HEK293 (cell line): ENCODE data around the gene WNT2.

ENCODE experiments used
- CTCF ChIA-PET: fragments of 350-600 bp; formaldehyde crosslinking; extraction: SDS; loops from one replicate; lab custom pipeline; 2021; ENCODE audit warnings: antibody characterized with exemption; lab: Yijun Ruan, JAX
- POLR2A ChIA-PET: fragments of 300-600 bp; formaldehyde crosslinking; extraction: SDS; loops from one replicate; lab custom pipeline; 2020; ENCODE audit warnings: antibody characterized with exemption, inconsistent platforms; lab: Yijun Ruan, JAX
- H3K27ac ChIP-seq: fragments of 200-500 bp; sonication (Bioruptor generic); 2 replicates; pipeline ENCODE4 v1.5.1; 2014; ENCODE audit warnings: low read depth, low read length, control low read depth, inconsistent platforms; ENCODE audit errors: extremely low read depth
- H3K36me3 ChIP-seq, 2 experiments: fragments of 200-500 bp in 1 of 2; sonication (Bioruptor generic) in 1 of 2; 1 replicate in 1 of 2; 2 replicates in 1 of 2; pipeline ENCODE4 v1.5.1; 2014 to 2017; ENCODE audit warnings: inconsistent platforms in 2 of 2, low read length in 2 of 2; ENCODE audit not compliant: control insufficient read depth in 2 of 2, insufficient read depth in 1 of 2
- H3K4me1 ChIP-seq: fragments of 200-500 bp; sonication (Bioruptor generic); 2 replicates; pipeline ENCODE4 v1.5.1; 2014; ENCODE audit warnings: mild to moderate bottlenecking, low read length, inconsistent platforms; ENCODE audit not compliant: control insufficient read depth, insufficient read depth
- H3K4me3 ChIP-seq: 2 replicates; pipeline ENCODE4 v1.5.1; 2011; ENCODE audit warnings: low read depth, mild to moderate bottlenecking, control low read depth, low read length, moderate library complexity
- H3K9me3 ChIP-seq: fragments of 200-500 bp; sonication (Bioruptor generic); 2 replicates; pipeline ENCODE4 v1.5.1; 2014; ENCODE audit warnings: low read depth, low read length, inconsistent platforms; ENCODE audit not compliant: control insufficient read depth, insufficient read depth
- BCL11B ChIP-seq: fragments of 450-650 bp; formaldehyde crosslinking; IDR thresholded peaks from 2 replicates; pipeline ENCODE4 v1.5.1; 2016; ENCODE audit warnings: low read depth, missing biosample characterization, missing genetic modification characterization
- EGR2 ChIP-seq: fragments of 450-650 bp; formaldehyde crosslinking; IDR thresholded peaks from 2 replicates; pipeline ENCODE4 v1.5.1; 2016; ENCODE audit warnings: low read depth, missing biosample characterization, missing genetic modification characterization
- GFI1B ChIP-seq: fragments of 450-650 bp; formaldehyde crosslinking; IDR thresholded peaks from 2 replicates; pipeline ENCODE4 v1.5.1; 2016; ENCODE audit warnings: missing biosample characterization, missing genetic modification characterization
- HOXA7 ChIP-seq: sonication (generic); formaldehyde crosslinking; IDR thresholded peaks from 2 replicates; pipeline ENCODE4 v1.8.1; 2022; ENCODE audit warnings: missing genetic modification reagents, borderline replicate concordance
- OSR2 ChIP-seq: fragments of 450-650 bp; formaldehyde crosslinking; IDR thresholded peaks from 2 replicates; pipeline ENCODE4 v1.5.1; 2016; ENCODE audit warnings: missing biosample characterization, missing genetic modification characterization
- PRDM1 ChIP-seq: fragments of 450-650 bp; formaldehyde crosslinking; IDR thresholded peaks from 2 replicates; pipeline ENCODE4; 2016; ENCODE audit warnings: missing biosample characterization, missing genetic modification characterization
- REPIN1 ChIP-seq: fragments of 450-650 bp; formaldehyde crosslinking; IDR thresholded peaks from 2 replicates; pipeline ENCODE4 v1.5.1; 2017; ENCODE audit warnings: missing biosample characterization, missing genetic modification characterization, low read depth
- SCRT1 ChIP-seq: fragments of 450-650 bp; formaldehyde crosslinking; IDR thresholded peaks from 2 replicates; pipeline ENCODE4 v1.5.1; 2016; ENCODE audit warnings: missing biosample characterization, missing genetic modification characterization, borderline replicate concordance
- TSHZ1 ChIP-seq: fragments of 450-650 bp; formaldehyde crosslinking; IDR thresholded peaks from 2 replicates; pipeline ENCODE4 v1.5.1; 2016; ENCODE audit warnings: missing biosample characterization, missing genetic modification characterization, borderline replicate concordance
- YY2 ChIP-seq: fragments of 450-650 bp; formaldehyde crosslinking; IDR thresholded peaks from 2 replicates; pipeline ENCODE4 v1.5.1; 2016; ENCODE audit warnings: missing biosample characterization, missing genetic modification characterization
- ZBTB48 ChIP-seq: fragments of 450-650 bp; formaldehyde crosslinking; IDR thresholded peaks from 2 replicates; pipeline ENCODE4 v1.5.1; 2016; ENCODE audit warnings: missing biosample characterization, missing genetic modification characterization
- ZBTB6 ChIP-seq: fragments of 450-650 bp; formaldehyde crosslinking; IDR thresholded peaks from 2 replicates; pipeline ENCODE4 v1.5.1; 2017; ENCODE audit warnings: missing biosample characterization, missing genetic modification characterization
- ZBTB8A ChIP-seq: fragments of 450-650 bp; formaldehyde crosslinking; IDR thresholded peaks from 2 replicates; pipeline ENCODE4 v1.5.1; 2016; ENCODE audit warnings: missing biosample characterization, missing genetic modification characterization
- ZEB2 ChIP-seq: fragments of 450-650 bp; formaldehyde crosslinking; IDR thresholded peaks from 2 replicates; pipeline ENCODE4 v1.5.1; 2016; ENCODE audit warnings: missing biosample characterization, missing genetic modification characterization
- ZIC2 ChIP-seq: fragments of 450-650 bp; formaldehyde crosslinking; IDR thresholded peaks from 2 replicates; pipeline ENCODE4 v1.5.1; 2016; ENCODE audit warnings: missing biosample characterization, missing genetic modification characterization
- ZNF121 ChIP-seq: fragments of 450-650 bp; formaldehyde crosslinking; IDR thresholded peaks from 2 replicates; pipeline ENCODE4 v1.5.1; 2016; ENCODE audit warnings: missing biosample characterization, missing genetic modification characterization
- ZNF169 ChIP-seq: fragments of 450-650 bp; formaldehyde crosslinking; IDR thresholded peaks from 2 replicates; pipeline ENCODE4 v1.5.1; 2016; ENCODE audit warnings: missing biosample characterization, missing genetic modification characterization
- ZNF19 ChIP-seq: fragments of 450-650 bp; formaldehyde crosslinking; IDR thresholded peaks from 2 replicates; pipeline ENCODE4; 2016; ENCODE audit warnings: missing biosample characterization, missing genetic modification characterization, low read depth
- ZNF26 ChIP-seq: fragments of 450-650 bp; formaldehyde crosslinking; IDR thresholded peaks from 2 replicates; pipeline ENCODE4 v1.5.1; 2016; ENCODE audit warnings: missing biosample characterization, missing genetic modification characterization
- ZNF311 ChIP-seq: fragments of 450-650 bp; formaldehyde crosslinking; IDR thresholded peaks from 2 replicates; pipeline ENCODE4 v1.5.1; 2017; ENCODE audit warnings: missing biosample characterization, missing genetic modification characterization, borderline replicate concordance
- ZNF350 ChIP-seq: fragments of 450-650 bp; formaldehyde crosslinking; IDR thresholded peaks from 2 replicates; pipeline ENCODE4 v1.5.0; 2017; ENCODE audit warnings: missing biosample characterization, mild to moderate bottlenecking, missing genetic modification characterization
- ZNF362 ChIP-seq: fragments of 450-650 bp; formaldehyde crosslinking; IDR thresholded peaks from 2 replicates; pipeline ENCODE4 v1.5.1; 2016; ENCODE audit warnings: missing biosample characterization, missing genetic modification characterization
- ZNF510 ChIP-seq: fragments of 450-650 bp; formaldehyde crosslinking; IDR thresholded peaks from 2 replicates; pipeline ENCODE4 v1.5.1; 2018; ENCODE audit warnings: mild to moderate bottlenecking, missing genetic modification characterization, missing biosample characterization; ENCODE audit not compliant: insufficient replicate concordance
- ZNF658 ChIP-seq: fragments of 450-650 bp; formaldehyde crosslinking; IDR thresholded peaks from 2 replicates; pipeline ENCODE4; 2016; ENCODE audit warnings: missing biosample characterization, missing genetic modification characterization
- ZNF768 ChIP-seq: fragments of 450-650 bp; formaldehyde crosslinking; IDR thresholded peaks from 2 replicates; pipeline ENCODE4 v1.5.1; 2018; ENCODE audit warnings: missing biosample characterization, mild to moderate bottlenecking, missing genetic modification characterization
- ZNF830 ChIP-seq: fragments of 450-650 bp; IDR thresholded peaks from 2 replicates; pipeline ENCODE4 v1.5.0; 2018; ENCODE audit warnings: missing biosample characterization, missing genetic modification characterization, low read depth, mild to moderate bottlenecking, moderate library complexity

The WNT2 gene

GRCh38 chr7:117349570-117349969 lies 26.7 kb upstream of the WNT2 start (continued):
- TF ChIP-seq ZNF510 (tag by site-specific recombination) (no peak), ZBTB6 (tag by site-specific recombination) (no peak), ZEB2 (tag by site-specific recombination) (no peak), BCL11B (no peak), PRDM1 (no peak), ZNF768 (tag by site-specific recombination) (no peak), ZNF19 (tag by site-specific recombination) (no peak), EGR2 (no peak), ZBTB8A (tag by site-specific recombination) (no peak), OSR2 (tag by site-specific recombination) (no peak)

GRCh38 chr7:117347962-117348672 lies 25.3 kb upstream of the WNT2 start:
- Histone ChIP-seq H3K9me3 (no peaks in the 10 kb centered on the region), H3K4me3 (no peak overlapping the region), H3K36me3 (no peaks in the 10 kb centered on the region), H3K27ac (no peak overlapping the region), H3K4me1 (no peaks in the 10 kb centered on the region)
- no peak for TF ChIP-seq ZBTB48 (tag by site-specific recombination)
- no peak for TF ChIP-seq ZNF121 (tag by site-specific recombination)
- no peak for TF ChIP-seq ZNF350 (tag by site-specific recombination)
- no peak for TF ChIP-seq ZNF362 (tag by site-specific recombination)
- TF ChIP-seq ZNF311, result no peak
- no peak for TF ChIP-seq YY2
- TF ChIP-seq ZEB2 (tag by site-specific recombination), result no peak
- TF ChIP-seq ZNF26 (tag by site-specific recombination), result no peak
- ChIA-PET CTCF (interaction anchor here (1.2 kb wide), 1 partner anchor 9 kb away, joined by 5 read pairs; no protein-coding TSS in a partner anchor), POLR2A (no interaction called here)

- ChIA-PET POLR2A (no interaction called here), CTCF (interaction anchor here (1.2 kb wide), 1 partner anchor 10 kb away, joined by 5 read pairs; no protein-coding TSS in a partner anchor)
- H3K27ac ChIP-seq, result no peak overlapping the region
These were observed 24.6 kb upstream of the WNT2 start for GRCh38 chr7:117347480-117347879.

More at GRCh38 chr7:117347480-117347879, 24.6 kb upstream of the WNT2 start:
- Histone ChIP-seq H3K9me3 (no peaks in the 10 kb centered on the region), H3K4me1 (no peaks in the 10 kb centered on the region), H3K4me3 (no peak overlapping the region), H3K36me3 (no peaks in the 10 kb centered on the region)
- TF ChIP-seq ZNF311 (no peak), SCRT1 (tag by site-specific recombination) (no peak), ZNF830 (tag by site-specific recombination) (no peak), HOXA7 (no peak), ZNF658 (no peak), REPIN1 (no peak), TSHZ1 (tag by site-specific recombination) (no peak), ZIC2 (tag by site-specific recombination) (no peak), ZNF169 (tag by site-specific recombination) (no peak), GFI1B (tag by site-specific recombination) (no peak)
